GM21390 (cell line): ENCODE measurements around the gene CCDC175.

Experiments used
- ATAC-seq: cut with Tn5 transposase; IDR thresholded peaks from one replicate; pipeline ENCODE4 v1.9.1; 2021; ENCODE audit not compliant: unreplicated experiment

CCDC175 gene

GRCh38 chr14:59576332-59577294, at the start of gene CCDC175:
CCDC175 (minus strand) TSS chr14:59576812; CDS start chr14:59576775, 37 bp downstream.
- ATAC-seq = peak; percentile 97

GRCh38 chr14:59622631-59623030, 46.0 kb upstream of the CCDC175 start:
- ATAC-seq = no peak

GRCh38 chr14:59619061-59619460, 42.4 kb upstream of the CCDC175 start:
- no peak for ATAC-seq

GRCh38 chr14:59601056-59601455, 24.4 kb upstream of the CCDC175 start:
- no peak for ATAC-seq

GRCh38 chr14:59600211-59600945, 23.8 kb upstream of the CCDC175 start:
- no peak for ATAC-seq

GRCh38 chr14:59595071-59595470, 18.5 kb upstream of the CCDC175 start:
- no peak for ATAC-seq

GRCh38 chr14:59591641-59592370, 15.2 kb upstream of the CCDC175 start:
- ATAC-seq = no peak

GRCh38 chr14:59588101-59588500, 11.5 kb upstream of the CCDC175 start:
- no peak for ATAC-seq

GRCh38 chr14:59585891-59586554, 9.4 kb upstream of the CCDC175 start:
- no peak for ATAC-seq

GRCh38 chr14:59583755-59584154, 7.1 kb upstream of the CCDC175 start:
- ATAC-seq = no peak

- no peak for ATAC-seq
Observed at GRCh38 chr14:59582845-59583509, 6.4 kb upstream of the CCDC175 start.

GRCh38 chr14:59582161-59582560, 5.5 kb upstream of the CCDC175 start:
- no peak for ATAC-seq

GRCh38 chr14:59580911-59581310, 4.3 kb upstream of the CCDC175 start:
- no peak for ATAC-seq

- ATAC-seq = no peak
Observed at GRCh38 chr14:59570122-59570521, 6.5 kb downstream of the CCDC175 start.

- no peak for ATAC-seq
Observed at GRCh38 chr14:59566725-59567124, 9.9 kb downstream of the CCDC175 start.

- ATAC-seq = no peak
Observed at GRCh38 chr14:59566296-59566695, 10.3 kb downstream of the CCDC175 start.

- ATAC-seq = no peak
Observed at GRCh38 chr14:59565087-59565486, 11.5 kb downstream of the CCDC175 start.

- ATAC-seq = no peak
Observed at GRCh38 chr14:59564366-59564765, 12.2 kb downstream of the CCDC175 start.

- no peak for ATAC-seq
Observed at GRCh38 chr14:59547310-59547709, 29.3 kb downstream of the CCDC175 start.

GRCh38 chr14:59543873-59544272, 32.7 kb downstream of the CCDC175 start:
- no peak for ATAC-seq
